GM18951 (cell line): Measurements from ENCODE around the gene IL12RB1.
"Not testable (repeated sequence)": the region's sequence is repeated elsewhere in the genome, so short reads cannot be mapped to it uniquely, and the experiment has no call there.

Experiments
- POLR2A ChIP-seq: IDR thresholded peaks from 4 replicates; pipeline ENCODE4 v1.6.1; 2011; ENCODE audit warnings: mild to moderate bottlenecking; ENCODE audit not compliant: insufficient read length, insufficient read depth; ENCODE audit errors: extremely low read depth
- in situ Hi-C: fragments of 300-500 bp; cut with MboI; formaldehyde crosslinking; loops from one replicate; pipeline ENCODE4 v1.12.0; 2022; ENCODE audit warnings: low sequenced_read_pairs, mixed read lengths, inconsistent platforms; ENCODE audit not compliant: unreplicated experiment

IL12RB1 gene

GRCh38 chr19:18044825-18045304 lies 41.9 kb downstream of the IL12RB1 start:
- no peak for TF ChIP-seq POLR2A
- in situ Hi-C loops = no loop called here

GRCh38 chr19:18043676-18044075 lies 43.1 kb downstream of the IL12RB1 start:
- in situ Hi-C loops = no loop called here
- TF ChIP-seq POLR2A = no peak

- no peak for TF ChIP-seq POLR2A
- in situ Hi-C loops = no loop called here
These were observed 45.7 kb downstream of the IL12RB1 start for GRCh38 chr19:18041054-18041453.

GRCh38 chr19:18032102-18032501 lies 54.6 kb downstream of the IL12RB1 start:
- in situ Hi-C loops = not testable (repeated sequence)

GRCh38 chr19:18031401-18031800 lies 55.3 kb downstream of the IL12RB1 start:
- in situ Hi-C loops = not testable (repeated sequence)

- in situ Hi-C loops = no loop called here
These were observed 57.0 kb downstream of the IL12RB1 start for GRCh38 chr19:18029617-18030338.

GRCh38 chr19:18027151-18027550 lies 59.6 kb downstream of the IL12RB1 start:
- no peak for TF ChIP-seq POLR2A
- in situ Hi-C loops = no loop called here

More at GRCh38 chr19:18029617-18030338, 57.0 kb downstream of the IL12RB1 start:
- TF ChIP-seq POLR2A = no peak

- in situ Hi-C loops = no loop called here
- peak; percentile 36 for TF ChIP-seq POLR2A
These were observed 63.0 kb downstream of the IL12RB1 start for GRCh38 chr19:18023622-18024251.

GRCh38 chr19:18021121-18021755 lies 65.5 kb downstream of the IL12RB1 start:
- TF ChIP-seq POLR2A = no peak
- in situ Hi-C loops = no loop called here

- no peak for TF ChIP-seq POLR2A
- in situ Hi-C loops = no loop called here
These were observed 66.3 kb downstream of the IL12RB1 start for GRCh38 chr19:18020212-18021085.

- no peak for TF ChIP-seq POLR2A
- in situ Hi-C loops = no loop called here
These were observed 69.3 kb downstream of the IL12RB1 start for GRCh38 chr19:18017275-18018083.

GRCh38 chr19:18016209-18016910 lies 70.4 kb downstream of the IL12RB1 start:
- no peak for TF ChIP-seq POLR2A
- in situ Hi-C loops = no loop called here
